Left hindlimb (tissue), 1 donor: Measurements from ENCODE around the gene SLC37A4.
"Not testable (repeated sequence)": the region's sequence is repeated elsewhere in the genome, so short reads cannot be mapped to it uniquely, and the experiment has no call there.

Experiments used
- DNase-seq: peaks from one replicate; pipeline ENCODE4 v3.0.0-alpha.2; 2018

SLC37A4 gene

DNA sequence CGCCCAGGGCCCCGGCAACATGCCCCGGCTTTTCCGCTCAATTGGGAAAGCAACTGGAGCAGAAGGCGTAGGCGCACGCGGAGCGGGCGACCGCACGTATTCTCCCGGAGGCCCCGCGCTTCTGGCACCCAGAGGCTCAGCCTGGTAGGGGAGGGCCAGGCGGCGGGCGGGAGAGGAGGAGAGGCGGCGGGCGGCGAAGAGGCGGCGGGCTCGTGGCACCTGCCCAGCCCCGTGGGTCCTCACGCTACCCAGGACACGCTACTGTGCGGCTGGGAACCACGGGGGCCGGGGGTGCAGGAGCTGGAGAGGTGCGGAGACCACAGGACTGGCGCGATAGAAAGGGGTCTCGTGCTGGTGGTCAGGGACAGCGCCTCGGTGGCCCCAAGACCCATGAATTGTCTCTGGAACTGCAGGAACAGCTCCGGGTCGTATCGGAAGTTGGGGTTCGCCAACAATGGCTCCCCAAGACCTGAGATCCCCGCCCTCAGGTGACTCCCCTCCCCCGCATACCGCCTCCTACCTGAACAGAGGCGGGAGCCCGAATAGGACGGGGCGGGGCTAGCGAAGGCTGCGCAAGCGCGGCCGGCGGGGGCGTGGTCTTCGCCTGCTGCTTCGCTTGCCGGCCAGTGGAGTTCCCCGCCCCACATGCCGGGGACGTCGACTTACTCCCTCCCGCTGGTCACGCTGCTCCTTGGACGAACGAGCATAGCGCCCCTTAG, at the start of gene SLC37A4:
SLC37A4 (minus strand) TSS at position 549 of the 719 bp plus-strand sequence.
- DNase-seq, result peak; percentile 95

DNA sequence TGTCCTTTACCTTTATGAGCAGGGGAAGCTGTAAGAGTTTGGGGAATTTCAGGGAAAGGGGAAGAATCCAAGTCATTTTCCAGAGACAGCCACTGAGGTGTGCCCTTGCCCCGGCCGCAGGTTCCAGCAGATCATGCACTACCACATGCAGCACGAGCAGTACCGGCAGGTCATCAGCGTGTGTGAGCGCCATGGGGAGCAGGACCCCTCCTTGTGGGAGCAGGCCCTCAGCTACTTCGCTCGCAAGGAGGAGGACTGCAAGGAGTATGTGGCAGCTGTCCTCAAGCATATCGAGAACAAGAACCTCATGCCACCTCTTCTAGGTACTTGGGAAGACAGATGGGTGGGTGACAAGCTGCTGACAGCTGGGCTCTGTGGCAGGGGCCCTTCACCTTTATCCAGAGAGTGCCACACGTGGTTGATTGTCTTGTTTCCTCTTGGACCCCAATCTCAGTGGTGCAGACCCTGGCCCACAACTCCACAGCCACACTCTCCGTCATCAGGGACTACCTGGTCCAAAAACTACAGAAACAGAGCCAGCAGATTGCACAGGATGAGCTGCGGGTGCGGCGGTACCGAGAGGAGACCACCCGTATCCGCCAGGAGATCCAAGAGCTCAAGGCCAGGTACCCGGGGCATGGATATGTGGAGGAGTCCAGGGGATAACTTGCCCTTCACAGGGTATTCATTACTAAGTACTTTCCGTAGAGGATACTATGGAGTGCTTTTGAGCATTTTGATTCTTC, 48.2 kb upstream of the SLC37A4 start:
- no peak for DNase-seq

DNA sequence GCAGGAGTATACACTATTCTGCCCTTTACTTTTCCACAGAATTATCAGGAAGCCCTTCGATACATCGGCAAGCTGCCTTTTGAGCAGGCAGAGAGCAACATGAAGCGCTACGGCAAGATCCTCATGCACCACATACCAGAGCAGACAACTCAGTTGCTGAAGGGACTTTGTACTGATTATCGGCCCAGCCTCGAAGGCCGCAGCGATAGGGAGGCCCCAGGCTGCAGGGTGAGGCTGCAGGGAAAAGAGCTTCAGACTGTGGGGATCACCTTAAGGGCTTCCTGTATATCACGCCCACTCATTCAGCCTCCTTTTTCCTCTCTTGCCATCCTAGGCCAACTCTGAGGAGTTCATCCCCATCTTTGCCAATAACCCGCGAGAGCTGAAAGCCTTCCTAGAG, 47.2 kb upstream of the SLC37A4 start:
- DNase-seq, result no peak

DNA sequence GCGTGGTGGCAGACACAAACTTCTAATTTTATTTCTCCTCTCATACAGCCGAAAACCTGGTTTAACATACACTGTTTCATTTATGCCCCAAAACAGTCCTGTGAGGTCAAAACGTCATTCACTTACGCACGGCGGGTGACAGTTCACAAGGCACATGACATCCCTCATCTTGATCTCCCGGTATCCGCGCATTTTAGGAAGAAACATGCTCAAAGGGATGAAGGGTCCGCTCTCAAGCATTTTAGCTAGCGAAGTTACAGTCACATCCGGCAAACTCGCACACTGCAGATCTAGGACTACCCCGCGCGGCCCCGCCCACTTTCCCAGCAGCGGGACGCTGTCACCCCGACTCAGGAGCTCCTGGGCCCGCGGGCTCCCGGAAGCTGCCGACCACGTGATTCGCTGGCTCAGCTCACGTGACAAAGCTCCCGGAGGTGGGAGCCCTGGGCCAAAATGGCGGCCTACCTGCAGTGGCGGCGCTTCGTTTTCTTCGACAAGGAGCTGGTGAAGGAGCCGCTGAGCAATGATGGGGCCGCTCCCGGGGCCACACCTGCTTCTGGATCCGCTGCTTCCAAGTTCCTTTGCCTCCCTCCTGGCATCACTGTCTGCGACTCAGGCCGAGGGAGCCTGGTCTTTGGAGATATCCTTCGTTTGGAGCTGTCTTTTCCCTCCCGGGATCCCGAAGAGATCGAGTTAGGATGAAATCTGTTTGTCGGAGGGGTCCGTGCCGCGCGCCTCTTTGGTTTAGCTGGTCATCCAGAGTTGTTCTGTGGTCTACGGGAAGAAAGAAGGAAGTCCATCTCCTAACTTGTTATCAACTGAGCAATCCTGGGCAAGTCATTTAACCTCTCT, 36.9 kb upstream of the SLC37A4 start, which contains the start of gene VPS11:
VPS11 (plus strand) TSS at position 448 of the 852 bp plus-strand sequence; CDS start at position 454, 6 bp downstream.
- peak; percentile 97 for DNase-seq

DNA sequence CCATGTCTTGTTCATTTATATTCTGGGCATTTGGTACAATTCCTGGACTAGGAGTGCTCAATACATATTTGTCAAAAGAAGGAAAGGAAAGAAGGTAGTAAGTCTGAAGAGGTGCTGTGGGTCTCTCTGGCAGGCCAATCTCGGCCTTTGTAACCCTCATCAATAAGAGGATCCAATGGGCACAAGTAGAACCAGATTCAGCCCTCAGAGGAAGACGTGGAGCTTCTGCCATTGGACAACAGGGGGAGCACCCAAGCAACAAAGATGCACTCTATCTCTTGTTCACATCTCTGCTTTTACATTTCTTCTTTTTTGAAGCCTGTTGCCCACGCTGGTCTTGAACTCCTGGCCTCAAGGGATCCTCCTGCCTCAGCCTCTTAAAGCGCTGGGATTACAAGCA, 34.7 kb upstream of the SLC37A4 start:
- no peak for DNase-seq

DNA sequence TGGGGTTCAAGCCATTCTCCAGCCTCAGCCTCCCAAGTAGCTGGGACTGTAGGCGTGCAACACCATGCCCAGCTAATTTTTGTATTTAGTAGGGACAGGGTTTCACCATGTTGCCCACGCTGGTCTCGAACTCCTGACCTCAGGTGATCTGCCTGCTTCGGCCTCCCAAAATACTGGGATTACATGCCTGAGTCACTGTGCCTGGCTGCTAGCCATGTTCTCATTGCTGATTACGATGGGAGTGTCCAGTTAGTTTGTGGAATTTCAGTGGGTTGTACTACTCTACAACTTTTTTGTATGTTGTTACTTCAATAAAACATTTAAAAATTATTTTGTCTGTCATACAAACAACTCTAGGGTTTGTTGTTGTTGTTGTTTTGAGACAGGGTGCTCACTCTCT, 32.1 kb upstream of the SLC37A4 start:
- DNase-seq, result no peak

GRCh38 chr11:119061256-119061655, 30.6 kb upstream of the SLC37A4 start:
- no peak for DNase-seq

DNA sequence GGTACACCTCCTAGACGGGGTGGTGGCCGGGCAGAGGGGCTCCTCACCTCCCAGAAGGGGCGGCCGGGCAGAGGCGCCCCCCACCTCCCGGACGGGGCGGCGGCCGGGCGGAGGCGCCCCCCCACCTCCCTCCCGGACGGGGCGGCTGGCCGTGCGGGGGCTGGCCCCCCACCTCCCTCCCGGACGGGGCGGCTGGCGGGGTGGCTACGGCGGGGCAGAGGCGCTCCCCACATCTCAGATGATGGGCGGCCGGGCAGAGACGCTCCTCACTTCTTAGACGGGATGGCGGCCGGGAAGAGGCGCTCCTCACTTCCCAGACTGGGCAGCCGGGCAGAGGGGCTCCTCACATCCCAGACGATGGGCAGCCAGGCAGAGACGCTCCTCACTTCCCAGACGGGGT, 28.5 kb upstream of the SLC37A4 start:
- not testable (repeated sequence) for DNase-seq

DNA sequence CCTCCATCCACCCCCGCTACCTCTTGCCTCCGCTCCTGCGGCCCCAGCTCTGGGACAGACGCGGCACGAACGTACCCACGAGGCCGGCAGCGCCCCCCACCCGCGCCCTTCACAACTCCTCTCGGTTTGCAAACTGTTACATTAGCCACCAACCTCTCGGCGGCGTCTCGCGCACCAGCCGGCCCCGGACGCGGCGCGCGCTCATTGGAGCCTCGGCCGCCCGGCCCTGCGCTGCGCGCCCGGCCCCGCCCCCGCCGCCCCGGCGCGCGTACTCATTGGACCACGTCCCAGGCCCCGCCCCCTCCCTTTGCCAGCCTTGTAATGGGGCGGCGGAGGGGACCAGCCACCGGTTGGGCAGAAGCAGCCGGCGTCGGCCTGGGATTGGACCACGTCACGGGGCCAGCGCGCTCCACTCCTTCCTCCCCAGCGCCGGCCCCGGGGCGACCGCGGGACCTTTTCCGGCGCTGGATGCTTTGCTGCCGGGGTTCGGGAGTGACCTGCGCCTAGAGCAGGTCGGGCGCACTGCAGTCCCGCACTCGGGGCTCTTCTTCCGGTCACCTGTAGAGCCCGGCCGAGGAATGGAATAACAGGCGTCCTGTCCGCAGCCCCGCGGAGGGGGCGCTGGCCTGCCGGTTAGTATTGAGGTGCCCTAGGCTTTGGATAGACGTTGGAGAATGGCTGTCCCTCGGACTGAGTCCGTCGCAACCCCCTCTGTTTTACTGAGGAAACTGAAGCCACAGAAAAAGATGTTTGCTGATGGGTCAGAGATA, 26.5 kb upstream of the SLC37A4 start, which contains the start of gene HYOU1:
HYOU1 (minus strand) TSS at position 206 of the 770 bp plus-strand sequence. CDS start 1,045 bp downstream, outside the sequence.
- peak; percentile 98 for DNase-seq

DNA sequence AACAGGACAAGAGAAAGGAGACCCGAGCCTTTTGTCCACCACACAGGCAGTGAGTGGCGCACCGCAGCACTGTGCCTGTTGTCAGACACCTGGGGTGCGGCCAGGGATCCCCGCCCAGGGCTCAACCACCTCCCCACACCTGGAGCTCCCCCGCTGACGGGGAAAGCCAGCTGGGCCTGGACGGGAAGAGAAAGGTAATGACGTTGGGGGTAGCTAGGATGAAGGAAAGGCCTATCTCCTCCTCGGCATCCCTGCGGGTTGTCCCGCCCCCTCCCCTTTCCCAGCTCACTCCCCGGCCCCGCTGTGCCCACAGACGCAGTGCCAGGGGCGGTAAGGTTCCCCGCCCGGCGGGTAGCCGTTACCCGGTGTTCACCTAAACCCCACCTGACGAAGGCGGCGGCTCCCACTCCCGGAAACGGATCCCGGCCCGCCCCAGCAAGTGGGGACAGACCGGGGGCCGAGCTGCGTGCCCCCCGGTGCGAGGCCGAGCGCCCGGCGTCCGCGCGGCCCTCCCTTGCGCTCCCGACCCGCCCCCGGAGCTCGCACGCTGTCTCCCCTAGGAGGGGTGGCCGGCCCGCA, 25.8 kb upstream of the SLC37A4 start:
- peak; percentile 41 for DNase-seq

DNA sequence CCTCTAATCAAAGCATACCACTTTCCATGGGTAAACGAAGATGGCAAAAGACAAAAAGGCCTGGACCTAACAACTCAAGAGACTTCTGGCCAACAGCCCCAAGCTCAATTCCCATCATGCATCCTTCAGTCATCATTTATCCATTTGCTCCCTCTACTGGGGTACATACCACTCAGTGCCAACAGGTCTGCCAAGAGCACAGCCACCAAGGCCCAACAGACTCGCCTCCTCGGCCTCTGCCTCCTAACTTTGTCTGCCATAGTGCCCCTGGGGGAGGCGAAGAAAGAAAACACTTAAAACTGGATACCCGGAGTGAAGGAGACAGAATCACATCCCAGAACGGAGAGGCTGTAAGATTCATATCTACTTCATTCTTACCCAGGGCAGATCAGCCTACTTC, 25.2 kb upstream of the SLC37A4 start:
- no peak for DNase-seq

DNA sequence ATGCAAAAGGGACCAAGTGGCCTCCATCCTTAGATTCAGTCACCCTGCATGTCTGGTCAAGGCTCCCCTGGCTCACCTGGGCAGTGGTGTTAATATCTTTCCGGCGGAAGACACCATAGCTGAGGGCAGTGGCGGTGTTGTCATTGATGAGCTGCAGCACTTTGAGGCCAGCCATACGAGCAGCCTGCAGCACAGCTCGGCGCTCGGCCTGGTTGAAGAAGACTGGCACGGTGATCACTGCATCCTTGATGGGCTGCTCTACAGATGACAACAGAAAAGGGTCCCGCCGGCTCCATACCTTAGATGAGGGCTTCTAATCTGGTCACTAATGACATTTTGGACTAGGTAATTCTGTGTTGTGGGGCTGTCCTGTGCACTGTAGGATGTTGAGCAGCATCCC, 23.7 kb upstream of the SLC37A4 start:
- no peak for DNase-seq

- DNase-seq, result no peak
These were observed 21.6 kb upstream of the SLC37A4 start for GRCh38 chr11:119052163-119052814.

DNA sequence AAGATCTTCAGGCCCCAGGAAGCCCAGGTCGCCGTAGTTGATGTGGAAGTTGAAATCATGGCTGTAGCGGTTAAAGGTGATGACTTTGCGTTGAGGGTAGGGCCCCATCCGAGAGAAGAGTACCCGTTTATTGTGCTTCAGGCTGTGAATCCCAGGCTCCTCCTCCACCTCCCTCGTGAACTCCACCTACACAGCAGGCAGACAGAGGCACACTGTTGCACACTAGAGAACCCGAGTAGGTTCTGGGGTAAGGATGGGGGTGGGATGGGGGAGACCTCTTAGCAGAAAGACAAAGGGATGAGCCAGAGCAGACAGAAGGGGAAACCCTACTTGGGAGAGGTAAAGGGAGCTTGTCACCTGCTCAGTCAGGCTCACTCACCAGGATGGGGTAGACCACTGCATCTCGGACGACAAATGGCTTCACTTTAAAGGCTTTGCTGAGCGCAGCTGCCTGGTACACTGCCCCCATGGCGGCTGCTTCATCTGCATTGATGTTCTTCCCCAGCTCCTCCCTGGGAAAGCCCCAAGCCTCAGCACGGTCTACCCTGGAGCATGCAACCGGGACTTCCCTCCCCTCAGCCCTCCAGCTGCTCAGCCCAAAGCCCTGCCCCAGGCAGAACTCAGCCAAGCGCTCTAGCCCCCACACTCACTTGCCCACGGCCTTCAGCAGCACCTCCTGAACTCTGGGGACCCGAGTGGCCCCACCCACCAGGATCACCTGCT, 20.9 kb upstream of the SLC37A4 start:
- no peak for DNase-seq

GRCh38 chr11:119049081-119049480, 18.4 kb upstream of the SLC37A4 start:
- DNase-seq, result no peak

- no peak for DNase-seq
These were observed 18.0 kb upstream of the SLC37A4 start for GRCh38 chr11:119048644-119049043.

GRCh38 chr11:119047205-119047604, 16.5 kb upstream of the SLC37A4 start:
- DNase-seq, result no peak

DNA sequence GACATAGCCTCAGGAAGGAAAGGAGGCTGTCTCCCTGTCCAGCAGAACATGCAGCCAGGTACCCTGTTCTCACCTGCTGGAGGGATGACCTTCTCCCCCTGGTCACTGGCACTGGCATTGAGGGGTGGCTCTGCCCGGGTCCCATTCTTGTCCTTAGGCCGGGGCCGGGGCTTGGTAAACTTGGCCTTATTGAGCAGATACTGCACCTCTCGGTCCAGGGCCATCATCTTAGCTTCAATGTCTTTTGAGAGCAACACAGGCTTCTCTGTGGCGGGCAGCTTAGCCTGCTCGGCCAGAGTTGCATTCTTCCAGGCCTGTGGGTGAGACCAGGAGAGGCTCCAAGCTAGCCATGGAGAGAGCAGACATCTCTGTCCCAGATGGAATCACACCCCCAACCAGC, 15.8 kb upstream of the SLC37A4 start:
- no peak for DNase-seq

DNA sequence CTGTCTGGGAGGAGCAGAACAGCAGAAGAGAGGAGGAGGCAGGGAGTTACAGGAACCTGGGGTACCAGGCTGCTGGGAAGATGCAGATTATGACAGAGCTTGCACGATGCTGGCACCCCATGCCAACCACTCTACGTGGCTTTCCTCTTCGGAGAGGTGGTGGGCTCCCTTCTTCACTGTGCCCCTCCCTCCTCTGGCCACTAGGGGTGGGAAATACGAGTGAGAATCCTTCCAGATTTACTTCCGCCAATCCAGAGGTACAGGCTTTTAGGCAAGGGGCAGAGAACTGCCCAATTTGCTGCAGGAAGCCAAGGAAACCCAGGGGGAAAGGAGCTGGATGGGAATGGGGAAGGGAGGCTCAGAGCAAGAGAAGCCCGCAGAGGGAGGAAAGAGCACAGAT, 14.0 kb upstream of the SLC37A4 start:
- no peak for DNase-seq

DNA sequence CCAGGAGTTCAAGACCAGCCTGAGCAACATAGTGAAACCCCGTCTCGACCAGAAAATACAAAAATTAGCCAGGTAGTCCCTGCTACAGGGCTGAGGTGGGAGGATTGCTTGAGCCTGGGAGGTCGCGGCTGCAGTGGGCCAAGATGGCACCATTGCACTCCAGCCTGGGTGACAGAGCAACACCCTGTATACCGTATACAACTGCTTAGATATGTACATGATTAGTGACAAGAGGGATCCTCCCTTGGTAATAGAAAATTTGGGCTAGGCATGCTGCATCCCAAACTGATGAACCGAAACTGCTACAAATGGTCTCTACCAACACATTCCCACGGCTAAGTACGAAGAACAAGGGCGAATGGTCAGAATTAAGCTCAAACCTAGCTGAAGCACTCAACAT, 12.2 kb upstream of the SLC37A4 start:
- no peak for DNase-seq
